Esophagus squamous epithelium (tissue), 4 donors: ENCODE results near the gene SAP130.

Experiments
- POLR2A ChIP-seq, 4 donors: fragments of 450-650 bp; IDR thresholded peaks; one replicate each; pipeline ENCODE4 v1.6.1; 2017; ENCODE audit warnings: antibody characterized with exemption in 4 of 4, mild to moderate bottlenecking in 4 of 4, moderate library complexity in 3 of 4
- TF ChIP-seq, protein P1 (sequence below), 6 experiments: fragments of 450-650 bp in 4 of 6; fragments of 200-600 bp in 2 of 6; sonication (generic) in 2 of 6; IDR thresholded peaks; one replicate each; pipeline ENCODE4 v1.5.1; 2016 to 2019; ENCODE audit warnings: antibody characterized with exemption in 6 of 6, mild to moderate bottlenecking in 4 of 6, moderate library complexity in 4 of 6

DNA sequence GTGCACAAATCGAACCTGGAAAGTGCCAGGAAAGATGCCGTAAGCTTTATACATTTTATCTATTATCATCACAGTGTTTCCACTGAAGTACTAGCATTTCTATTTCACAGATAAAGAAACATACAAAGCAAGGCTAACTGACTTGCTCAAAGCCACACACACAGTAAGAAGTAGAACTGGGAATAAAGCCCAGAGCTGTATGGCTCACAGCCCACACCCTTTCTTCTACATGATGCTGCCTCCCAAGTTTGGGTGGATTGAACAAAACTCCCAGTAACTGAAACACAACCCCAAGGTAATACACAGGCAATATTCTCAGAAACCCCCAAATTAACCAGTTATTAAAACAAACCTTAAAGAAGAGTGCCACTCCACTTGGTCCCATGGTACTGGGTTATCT is 11.2 kb downstream of the SAP130 start:
- TF ChIP-seq, protein P1, sequence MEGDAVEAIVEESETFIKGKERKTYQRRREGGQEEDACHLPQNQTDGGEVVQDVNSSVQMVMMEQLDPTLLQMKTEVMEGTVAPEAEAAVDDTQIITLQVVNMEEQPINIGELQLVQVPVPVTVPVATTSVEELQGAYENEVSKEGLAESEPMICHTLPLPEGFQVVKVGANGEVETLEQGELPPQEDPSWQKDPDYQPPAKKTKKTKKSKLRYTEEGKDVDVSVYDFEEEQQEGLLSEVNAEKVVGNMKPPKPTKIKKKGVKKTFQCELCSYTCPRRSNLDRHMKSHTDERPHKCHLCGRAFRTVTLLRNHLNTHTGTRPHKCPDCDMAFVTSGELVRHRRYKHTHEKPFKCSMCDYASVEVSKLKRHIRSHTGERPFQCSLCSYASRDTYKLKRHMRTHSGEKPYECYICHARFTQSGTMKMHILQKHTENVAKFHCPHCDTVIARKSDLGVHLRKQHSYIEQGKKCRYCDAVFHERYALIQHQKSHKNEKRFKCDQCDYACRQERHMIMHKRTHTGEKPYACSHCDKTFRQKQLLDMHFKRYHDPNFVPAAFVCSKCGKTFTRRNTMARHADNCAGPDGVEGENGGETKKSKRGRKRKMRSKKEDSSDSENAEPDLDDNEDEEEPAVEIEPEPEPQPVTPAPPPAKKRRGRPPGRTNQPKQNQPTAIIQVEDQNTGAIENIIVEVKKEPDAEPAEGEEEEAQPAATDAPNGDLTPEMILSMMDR (IDR thresholded peaks at IDR 0.05) = no peak
- TF ChIP-seq POLR2A (IDR thresholded peaks at IDR 0.05) = no peak
